HEK293T (cell line): ENCODE measurements around the gene SLC24A4.

Experiments used
- BHLHE40 ChIP-seq: fragments of 450-650 bp; IDR thresholded peaks from 2 replicates; pipeline ENCODE4 v1.6.1; 2016; ENCODE audit warnings: mild to moderate bottlenecking, moderate library complexity, borderline replicate concordance
- CTBP1 ChIP-seq: fragments of 450-650 bp; IDR thresholded peaks from 2 replicates; pipeline ENCODE4 v1.6.1; 2016; ENCODE audit warnings: borderline replicate concordance
- ELF4 ChIP-seq: fragments of 450-650 bp; IDR thresholded peaks from 2 replicates; pipeline ENCODE4 v1.6.1; 2017; ENCODE audit warnings: antibody characterized with exemption
- FOXA1 ChIP-seq: fragments of 450-650 bp; IDR thresholded peaks from 2 replicates; pipeline ENCODE4 v1.6.1; 2016; ENCODE audit warnings: mild to moderate bottlenecking
- HDGF ChIP-seq: fragments of 450-650 bp; IDR thresholded peaks from 2 replicates; pipeline ENCODE4 v1.6.1; 2017; ENCODE audit warnings: antibody characterized with exemption, borderline replicate concordance
- NFRKB ChIP-seq: fragments of 450-650 bp; IDR thresholded peaks from 2 replicates; pipeline ENCODE4 v1.6.1; 2016; ENCODE audit warnings: mild to moderate bottlenecking, moderate library complexity
- SUZ12 ChIP-seq: fragments of 450-650 bp; IDR thresholded peaks from 2 replicates; pipeline ENCODE4 v1.6.1; 2016; ENCODE audit warnings: mild to moderate bottlenecking

DNA sequence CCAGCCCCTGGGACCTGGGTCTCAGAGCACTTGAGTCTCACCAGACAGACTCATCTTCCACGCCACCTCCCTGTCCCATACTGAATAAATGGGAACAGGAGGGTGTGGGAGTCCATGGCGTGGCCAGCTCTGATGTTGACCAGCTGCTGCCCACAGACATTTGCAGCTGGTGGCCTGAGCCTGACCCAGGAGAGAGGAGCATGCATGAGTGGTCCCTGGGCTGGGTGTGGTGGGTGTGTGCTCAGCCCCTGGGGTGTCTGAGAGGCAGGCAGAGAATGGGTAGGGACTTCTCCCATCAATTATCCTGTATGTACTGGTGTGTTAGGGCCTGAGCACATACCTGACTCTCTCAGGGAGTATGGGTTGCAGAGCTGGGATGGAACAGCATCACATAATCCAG, 49.3 kb downstream of the SLC24A4 start:
- TF ChIP-seq CTBP1 = no peak
- TF ChIP-seq SUZ12 = no peak
- TF ChIP-seq BHLHE40 = no peak
- no peak for TF ChIP-seq NFRKB
- TF ChIP-seq ELF4 = no peak
- no peak for TF ChIP-seq FOXA1
- TF ChIP-seq HDGF = no peak
